ENCODE measurements around the gene ALG6.
"Not testable (repeated sequence)": the region's sequence is repeated elsewhere in the genome, so short reads cannot be mapped to it uniquely, and the experiment has no call there.

ALG6 gene

DNA sequence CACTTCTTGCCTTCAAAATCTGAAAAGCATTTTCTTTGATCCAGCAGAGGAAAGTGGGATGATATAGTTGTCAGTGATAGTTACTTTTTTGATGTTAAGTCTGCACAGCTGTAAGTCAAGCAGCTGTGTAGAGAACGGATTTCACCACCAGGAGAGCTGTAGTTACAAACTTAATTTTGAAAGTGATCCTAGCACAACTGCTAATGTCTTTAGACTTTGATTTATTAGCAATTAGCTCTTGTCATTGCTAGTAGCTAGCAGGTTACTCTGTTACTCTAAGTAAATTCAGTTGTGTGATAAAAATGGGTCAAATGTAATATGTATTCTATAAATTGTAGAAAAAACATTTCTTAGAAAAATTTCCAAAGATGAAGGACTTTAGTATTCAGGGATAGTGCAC lies 46.0 kb downstream of the ALG6 start:
- DNase-seq = no peak

DNA sequence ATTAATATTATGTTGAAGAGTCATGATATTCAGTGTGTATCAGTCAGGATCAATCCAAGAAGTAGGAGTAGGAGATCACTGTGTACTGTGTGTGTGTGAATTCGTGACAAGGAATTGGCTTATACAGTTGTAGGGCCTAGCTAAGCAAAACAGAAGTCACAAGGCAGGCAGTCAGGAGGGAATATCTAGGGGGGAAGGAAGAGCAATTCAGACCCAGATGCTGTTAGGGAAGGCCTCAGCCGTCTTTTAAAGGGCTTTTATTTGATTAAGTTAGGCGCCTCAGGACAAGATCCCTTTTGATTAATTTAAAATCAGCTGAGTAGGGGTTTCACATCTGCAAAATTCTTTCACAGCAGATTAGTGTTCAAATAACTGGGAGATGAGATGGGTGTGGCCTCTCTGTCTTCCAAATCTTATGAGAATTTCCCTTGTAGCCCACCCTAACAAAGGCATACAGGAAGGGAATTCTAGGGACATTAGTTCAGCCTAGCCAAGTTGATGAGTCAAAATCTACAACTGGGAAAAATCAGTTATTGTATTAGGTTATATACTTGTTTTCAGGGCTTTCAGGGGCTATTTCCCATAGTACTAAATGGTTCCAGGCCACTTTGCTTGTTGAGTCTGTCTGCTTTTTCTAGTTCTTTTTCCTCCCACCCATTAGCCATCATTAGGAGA lies 47.4 kb downstream of the ALG6 start:
- no peak for DNase-seq

- DNase-seq = no peak
Observed at GRCh38 chr1:63418101-63418500, 50.7 kb downstream of the ALG6 start.

DNA sequence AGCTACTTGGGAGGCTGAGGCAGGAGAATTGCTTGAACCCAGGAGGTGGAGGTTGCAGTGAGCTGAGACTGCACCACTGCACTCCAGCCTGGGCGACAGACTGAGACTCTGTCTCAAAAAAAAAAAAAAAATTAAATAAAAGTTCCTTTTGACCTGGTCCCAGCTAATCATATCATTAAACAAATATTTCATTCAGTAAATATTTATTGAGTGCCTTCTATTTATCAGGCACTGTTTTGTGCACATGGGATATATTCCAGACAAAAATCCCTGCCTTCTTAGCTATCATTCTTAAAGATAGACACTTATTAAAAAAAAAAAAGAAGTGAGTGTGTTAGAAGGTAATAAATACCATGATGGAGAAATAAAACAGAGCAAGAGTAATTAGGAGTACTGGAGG lies 53.3 kb downstream of the ALG6 start:
- DNase-seq = not testable (repeated sequence)

DNA sequence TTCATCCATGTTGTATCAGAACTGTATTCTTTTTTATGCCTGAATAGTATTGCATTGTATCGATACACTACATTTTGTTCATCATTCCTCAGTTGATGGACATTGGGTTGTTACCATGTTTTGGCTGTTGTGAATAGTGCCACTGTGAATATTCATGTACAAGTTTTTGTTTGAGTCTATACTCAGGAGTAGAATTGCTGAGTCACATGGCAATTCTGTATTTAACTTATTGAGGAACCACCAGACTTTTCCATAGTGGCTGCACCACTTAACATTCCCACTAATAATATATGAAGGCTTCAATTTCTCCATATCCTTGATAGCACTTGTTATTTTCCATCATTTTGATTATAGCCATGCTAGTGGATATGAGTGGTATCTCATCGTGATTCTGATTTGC lies 56.2 kb downstream of the ALG6 start:
- no peak for DNase-seq

- no peak for DNase-seq
Observed at GRCh38 chr1:63428815-63429214, 61.4 kb downstream of the ALG6 start.

DNA sequence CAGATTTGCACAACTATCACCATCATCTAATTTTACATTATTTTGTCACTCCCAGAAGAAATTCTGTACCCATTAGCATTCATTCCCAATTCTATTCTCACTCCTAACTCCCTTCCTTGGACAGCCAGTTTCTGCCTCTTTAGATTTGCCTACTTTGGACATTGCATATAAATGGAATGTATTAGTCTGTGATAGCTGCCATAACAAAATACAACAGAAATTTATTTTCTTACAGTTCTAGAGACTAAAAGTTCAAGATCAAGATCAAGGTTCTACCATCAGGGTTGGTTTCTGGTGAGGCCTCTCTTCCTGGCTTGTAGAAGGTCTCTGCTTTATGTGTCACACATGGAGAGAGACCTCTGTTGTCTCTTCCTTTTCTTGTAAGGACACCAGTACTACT lies 61.9 kb downstream of the ALG6 start:
- DNase-seq = no peak

DNA sequence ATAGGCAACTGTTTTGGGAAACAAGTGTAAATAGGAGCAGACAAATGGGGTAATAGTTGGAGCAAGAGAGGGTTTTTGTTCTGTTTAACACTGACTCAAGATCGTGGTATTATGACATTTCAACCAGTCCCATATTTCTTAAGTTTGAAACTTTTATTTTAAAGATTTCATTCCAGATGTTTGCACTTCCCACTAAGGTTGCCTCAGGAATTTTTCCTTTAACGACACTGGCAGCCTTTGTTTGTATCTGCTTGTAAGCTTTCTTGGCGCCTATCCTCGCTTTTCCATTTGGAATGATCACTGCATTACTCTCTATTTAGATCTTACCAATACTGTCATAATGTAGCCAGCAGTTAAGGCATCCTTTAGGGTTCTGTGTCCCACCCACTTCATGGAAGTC lies 67.7 kb downstream of the ALG6 start:
- no peak for DNase-seq

DNA sequence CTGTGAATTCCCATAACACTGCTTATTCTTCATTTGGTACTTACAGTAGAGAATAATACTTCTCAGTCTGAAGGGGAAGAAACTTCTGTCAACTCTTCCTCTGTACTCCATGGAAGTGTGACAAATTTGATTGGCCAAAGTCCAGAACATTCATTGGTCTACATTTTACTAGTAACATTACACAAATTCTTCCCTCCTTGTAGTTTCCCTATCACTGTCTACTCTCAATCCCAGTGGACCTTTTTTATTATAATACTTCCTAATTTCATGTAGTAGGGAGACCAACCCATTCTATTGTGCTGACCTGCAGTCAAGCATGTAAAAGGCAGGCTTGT lies 74.7 kb downstream of the ALG6 start:
- DNase-seq = no peak

GRCh38 chr1:63448731-63449246 lies 81.4 kb downstream of the ALG6 start:
- no peak for DNase-seq

GRCh38 chr1:63450416-63450815 lies 83.0 kb downstream of the ALG6 start:
- DNase-seq = no peak

DNA sequence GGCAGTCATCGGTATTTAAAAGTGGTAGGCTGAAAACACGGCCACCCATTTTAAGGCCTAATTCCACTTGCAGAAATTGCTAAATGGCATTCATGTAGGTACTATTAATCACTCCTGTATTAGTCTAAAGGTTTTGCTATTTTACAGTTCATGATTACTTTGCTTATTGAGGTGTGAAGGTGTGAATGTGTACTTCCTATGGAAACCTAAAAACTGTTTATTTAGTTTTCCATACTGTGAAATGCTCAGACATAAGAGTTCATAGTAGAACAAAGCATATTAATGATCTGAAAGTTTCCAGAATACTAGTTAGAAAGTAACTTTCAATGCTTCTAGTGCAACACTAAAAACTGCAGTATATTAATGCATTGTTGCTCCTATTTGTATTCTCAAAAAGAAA lies 85.8 kb downstream of the ALG6 start:
- DNase-seq = no peak

GRCh38 chr1:63454269-63454668 lies 86.8 kb downstream of the ALG6 start:
- no peak for DNase-seq

DNA sequence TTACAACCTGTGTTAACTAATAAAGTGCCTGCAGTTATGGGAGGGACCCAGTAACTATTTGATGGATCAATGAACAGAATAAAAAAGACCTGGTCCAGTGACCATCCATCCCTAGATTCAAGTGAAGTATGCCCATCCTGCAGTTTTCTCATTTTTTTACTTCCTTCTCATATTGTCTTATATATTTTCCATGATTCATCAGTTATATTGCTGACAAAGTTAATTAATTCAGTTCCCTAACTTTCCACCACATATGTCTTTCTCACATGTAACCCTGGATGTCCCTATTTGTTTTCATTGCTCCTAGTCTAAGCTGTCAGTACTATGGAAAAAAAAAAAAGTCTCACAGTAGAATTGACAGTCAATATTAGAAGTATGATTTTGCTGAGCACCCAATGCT lies 91.3 kb downstream of the ALG6 start:
- no peak for DNase-seq

DNA sequence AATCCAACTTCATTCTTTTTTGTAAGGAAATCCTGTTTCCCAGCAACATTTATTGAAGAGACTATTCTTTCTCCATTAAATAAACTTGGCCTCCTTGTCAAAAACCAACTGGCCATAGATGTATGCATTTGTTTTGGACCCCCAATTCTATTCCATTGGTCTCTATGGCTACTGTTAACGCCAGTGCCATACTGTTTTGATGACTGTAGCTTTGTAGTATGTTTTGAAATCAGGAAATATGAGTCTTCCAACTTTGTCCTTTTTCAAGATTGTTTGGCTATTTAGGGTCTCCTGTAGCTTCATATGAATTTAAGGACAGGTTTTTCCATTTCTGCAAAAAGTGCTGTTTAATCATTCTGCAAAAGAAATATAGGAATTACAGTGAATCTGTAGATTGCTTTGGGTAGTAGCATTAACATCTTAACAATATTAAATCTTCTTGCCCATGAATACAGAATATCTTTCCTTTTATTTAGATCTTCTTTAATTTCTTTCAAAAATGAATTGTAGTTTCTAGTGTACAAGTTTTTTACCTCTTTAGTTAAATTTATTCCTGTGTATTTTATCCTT lies 94.3 kb downstream of the ALG6 start:
- no peak for DNase-seq

- DNase-seq = no peak
Observed at GRCh38 chr1:63463248-63463647, 95.8 kb downstream of the ALG6 start.

GRCh38 chr1:63466181-63466580 lies 98.8 kb downstream of the ALG6 start:
- no peak for DNase-seq

- DNase-seq = no peak
Observed at GRCh38 chr1:63466759-63467158, 99.3 kb downstream of the ALG6 start.

DNA sequence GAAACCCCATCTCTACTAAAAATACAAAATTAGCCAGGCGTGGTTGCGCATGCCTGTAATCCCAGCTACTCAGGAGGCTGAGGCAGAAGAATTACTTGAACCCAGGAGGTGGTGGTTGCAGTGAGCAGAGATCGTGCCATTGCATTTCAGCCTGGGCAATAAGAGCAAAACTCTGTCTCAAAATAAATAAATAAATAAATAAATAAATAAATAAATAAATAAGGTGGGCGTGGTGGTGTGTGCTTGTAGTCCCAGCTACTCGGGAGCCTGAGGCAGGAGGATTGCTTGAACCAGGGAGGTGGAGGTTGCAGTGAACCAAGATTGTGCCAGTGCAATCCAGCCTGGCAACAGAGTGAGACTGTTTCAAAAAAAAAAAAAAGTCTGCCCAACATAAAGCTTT lies 101.3 kb downstream of the ALG6 start:
- not testable (repeated sequence) for DNase-seq

- DNase-seq = no peak
Observed at GRCh38 chr1:63475761-63476160, 108.3 kb downstream of the ALG6 start.

DNA sequence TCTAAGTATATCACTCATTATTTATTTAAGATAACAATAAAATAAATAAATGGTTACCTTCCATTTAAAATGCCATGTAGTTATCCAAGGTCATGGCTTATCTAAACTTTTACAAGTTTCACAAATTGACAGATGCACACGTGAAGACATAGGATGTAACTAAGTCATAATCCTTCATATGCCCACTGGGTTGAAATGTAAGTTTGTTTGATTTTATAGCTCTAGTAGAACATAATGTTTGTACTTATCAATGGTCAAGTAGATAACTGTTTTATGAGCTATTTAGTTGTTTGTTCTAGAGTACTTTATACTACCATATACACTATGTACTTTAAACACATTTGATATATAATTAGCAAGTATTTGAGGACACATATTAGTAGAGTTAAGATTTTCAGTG lies 112.6 kb downstream of the ALG6 start:
- DNase-seq = no peak

- DNase-seq = no peak
Observed at GRCh38 chr1:63486629-63487028, 119.2 kb downstream of the ALG6 start.

DNA sequence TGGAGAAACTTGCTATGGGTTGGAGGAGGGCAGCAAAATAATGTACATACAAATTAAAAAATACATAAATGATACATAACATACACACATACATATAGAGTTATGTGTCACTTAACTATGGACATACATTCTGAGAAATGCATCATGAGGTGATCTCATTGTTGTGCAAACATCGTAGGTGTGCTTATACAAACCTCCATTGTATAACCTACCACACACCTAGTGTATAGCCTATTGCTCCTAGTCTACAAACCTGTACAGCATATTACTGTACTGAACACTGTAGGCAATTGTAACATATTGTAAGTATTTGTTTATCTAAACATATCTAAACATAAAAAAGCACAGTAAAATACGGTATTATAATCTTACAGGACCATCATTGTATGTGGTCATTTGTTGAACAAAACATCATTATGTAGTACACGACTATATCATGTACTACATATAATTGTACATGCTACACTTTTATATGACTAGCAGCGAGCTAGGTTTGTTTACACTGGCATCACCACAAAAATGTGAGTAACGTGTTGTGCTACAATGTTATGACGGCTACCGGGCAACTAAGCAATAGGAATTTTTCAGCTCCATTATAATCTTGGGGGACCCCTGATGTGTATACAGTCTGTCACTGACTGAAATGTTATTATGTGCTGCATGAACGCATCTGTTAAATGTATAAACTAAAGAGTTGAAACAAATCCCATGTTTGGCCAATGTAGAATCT lies 120.1 kb downstream of the ALG6 start:
- no peak for DNase-seq

Data from anterior cingulate cortex (tissue), 58 donors.